H9 (cell line): ENCODE results near the gene BNIP5. TPM values are rescaled to one million over a fixed set of nuclear protein-coding genes. Genes with fewer than 3 reads are reported as not detected.

Source experiments
- DNase-seq: peaks from one replicate; pipeline ENCODE4 v3.0.0-alpha.2; 2017
- H2AFZ ChIP-seq: one replicate; pipeline ENCODE4 v1.6.1; 2013; ENCODE audit warnings: mild to moderate bottlenecking, low read length, control low read depth, moderate library complexity
- H2AK5ac ChIP-seq: 2 replicates; pipeline ENCODE4 v1.6.1; 2013; ENCODE audit warnings: low read length, control low read depth, mixed read lengths; ENCODE audit not compliant: insufficient read length
- H2BK120ac ChIP-seq: one replicate; pipeline ENCODE4 v1.6.1; 2013; ENCODE audit warnings: low read depth, mild to moderate bottlenecking, low read length, control low read depth, inconsistent platforms; ENCODE audit not compliant: poor library complexity, severe bottlenecking
- H2BK12ac ChIP-seq: 2 replicates; pipeline ENCODE4 v1.6.1; 2013; ENCODE audit warnings: low read length, control low read depth, mixed read lengths, low read depth; ENCODE audit not compliant: insufficient read length
- H2BK15ac ChIP-seq: 2 replicates; pipeline ENCODE4 v1.6.1; 2013; ENCODE audit warnings: low read depth, low read length, control low read depth
- H2BK20ac ChIP-seq: one replicate; pipeline ENCODE4 v1.6.1; 2013; ENCODE audit warnings: low read depth, mild to moderate bottlenecking, low read length, control low read depth, inconsistent platforms; ENCODE audit not compliant: poor library complexity, severe bottlenecking
- H2BK5ac ChIP-seq: 2 replicates; pipeline ENCODE4 v1.6.1; 2013; ENCODE audit warnings: low read length, control low read depth, mixed read lengths; ENCODE audit not compliant: insufficient read length
- H3K14ac ChIP-seq: 2 replicates; pipeline ENCODE4 v1.6.1; 2013; ENCODE audit warnings: low read length, control low read depth; ENCODE audit not compliant: insufficient read depth
- H3K18ac ChIP-seq: 2 replicates; pipeline ENCODE4 v1.6.1; 2013; ENCODE audit warnings: low read depth, mild to moderate bottlenecking, mixed read lengths, low read length, control low read depth; ENCODE audit not compliant: insufficient read length
- H3K23ac ChIP-seq: 2 replicates; pipeline ENCODE4 v1.6.1; 2013; ENCODE audit warnings: low read length, control low read depth, mixed read lengths, low read depth; ENCODE audit not compliant: insufficient read length
- H3K23me2 ChIP-seq: 2 replicates; pipeline ENCODE4 v1.6.1; 2013; ENCODE audit warnings: low read depth, mild to moderate bottlenecking, mixed read lengths, low read length, control low read depth; ENCODE audit not compliant: insufficient read length, poor library complexity, severe bottlenecking
- H3K27ac ChIP-seq: 2 replicates; pipeline ENCODE4 v1.5.1; 2013; ENCODE audit warnings: low read length, control low read depth, mixed read lengths, low read depth; ENCODE audit not compliant: insufficient read length
- H3K27me3 ChIP-seq: 2 replicates; pipeline ENCODE4 v1.6.1; 2013; ENCODE audit warnings: low read length, control low read depth, inconsistent platforms; ENCODE audit not compliant: insufficient read depth
- H3K4ac ChIP-seq: 2 replicates; pipeline ENCODE4 v1.6.1; 2013; ENCODE audit warnings: low read depth, mild to moderate bottlenecking, control low read depth, inconsistent platforms, low read length, moderate library complexity
- H3K4me1 ChIP-seq: 2 replicates; pipeline ENCODE4 v1.6.1; 2013; ENCODE audit warnings: low read length, control low read depth, inconsistent platforms; ENCODE audit not compliant: insufficient read depth
- H3K4me2 ChIP-seq: 2 replicates; pipeline ENCODE4 v1.6.1; 2013; ENCODE audit warnings: low read length, control low read depth, mixed read lengths; ENCODE audit not compliant: insufficient read length, insufficient read depth
- H3K56ac ChIP-seq: 2 replicates; pipeline ENCODE4 v1.6.1; 2013; ENCODE audit warnings: low read depth, mild to moderate bottlenecking, mixed read lengths, low read length, control low read depth; ENCODE audit not compliant: insufficient read length
- H3K79me1 ChIP-seq: 2 replicates; pipeline ENCODE4 v1.6.1; 2013; ENCODE audit warnings: low read depth, mild to moderate bottlenecking, moderate library complexity, low read length, control low read depth, inconsistent platforms; ENCODE audit not compliant: insufficient read depth, poor library complexity, severe bottlenecking
- H3K79me2 ChIP-seq: 2 replicates; pipeline ENCODE4 v1.6.1; 2013; ENCODE audit warnings: low read length, control low read depth, inconsistent platforms; ENCODE audit not compliant: insufficient read depth
- H3K9ac ChIP-seq: 2 replicates; pipeline ENCODE4 v1.6.1; 2013; ENCODE audit warnings: low read length, control low read depth, mixed read lengths; ENCODE audit not compliant: insufficient read length; ENCODE audit errors: extremely low read depth
- H3K9me3 ChIP-seq: one replicate; pipeline ENCODE4 v1.6.1; 2013; ENCODE audit warnings: low read depth, low read length, inconsistent platforms; ENCODE audit not compliant: control insufficient read depth
- H3T11ph ChIP-seq: one replicate; pipeline ENCODE4 v1.6.1; 2013; ENCODE audit warnings: mild to moderate bottlenecking, low read length, control low read depth, inconsistent platforms
- H4K20me1 ChIP-seq: one replicate; pipeline ENCODE4 v1.6.1; 2013; ENCODE audit not compliant: control insufficient read depth, insufficient read length, insufficient read depth
- H4K5ac ChIP-seq: 2 replicates; pipeline ENCODE4 v1.6.1; 2013; ENCODE audit warnings: low read depth, mild to moderate bottlenecking, mixed read lengths, low read length, control low read depth; ENCODE audit not compliant: insufficient read length
- H4K8ac ChIP-seq: replicated peaks from 2 replicates; pipeline ENCODE4 v1.6.1; 2013; ENCODE audit warnings: low read length, control low read depth, mixed read lengths, low read depth; ENCODE audit not compliant: insufficient read length
- H4K91ac ChIP-seq: 2 replicates; pipeline ENCODE4 v1.6.1; 2013; ENCODE audit warnings: low read depth, mild to moderate bottlenecking, moderate library complexity, mixed read lengths, low read length, control low read depth; ENCODE audit not compliant: insufficient read length
- H3K27ac Mint-ChIP-seq, 3 experiments: 2 replicates in 2 of 3; 3 replicates in 1 of 3; pipeline ENCODE4 v1.8.0; 2020 to 2021; ENCODE audit warnings: mixed read lengths in 3 of 3, mild to moderate bottlenecking in 1 of 3, moderate library complexity in 1 of 3
- H3K27me3 Mint-ChIP-seq: 2 replicates; pipeline ENCODE4 v1.8.0; 2021; ENCODE audit warnings: low read depth, mild to moderate bottlenecking, moderate library complexity, mixed read lengths
- H3K36me3 Mint-ChIP-seq, 3 experiments: 2 replicates in 2 of 3; 3 replicates in 1 of 3; pipeline ENCODE4 v1.8.0; 2020 to 2021; ENCODE audit warnings: low read depth in 3 of 3, mixed read lengths in 3 of 3; ENCODE audit not compliant: insufficient read depth in 1 of 3
- H3K4me1 Mint-ChIP-seq, 2 experiments: 2 replicates each; pipeline ENCODE4 v1.8.0; 2020; ENCODE audit warnings: mixed read lengths in 2 of 2
- H3K4me3 Mint-ChIP-seq, 2 experiments: 2 replicates in 1 of 2; 3 replicates in 1 of 2; pipeline ENCODE4 v1.8.0; 2020 to 2021; ENCODE audit warnings: mild to moderate bottlenecking in 2 of 2, mixed read lengths in 2 of 2, moderate library complexity in 1 of 2
- H3K9me3 Mint-ChIP-seq, 2 experiments: 2 replicates in 1 of 2; 3 replicates in 1 of 2; pipeline ENCODE4 v1.8.0; 2020; ENCODE audit warnings: mild to moderate bottlenecking in 2 of 2, mixed read lengths in 2 of 2, moderate library complexity in 1 of 2
- CTCF ChIP-seq: fragments of 200-600 bp; sonication (generic); conservative IDR thresholded peaks from 3 replicates; pipeline ENCODE4 v1.8.0; 2021; ENCODE audit warnings: antibody characterized with exemption, mild to moderate bottlenecking
- WGBS: extraction: QIAGEN DNeasy Blood & Tissue Kit; methylation state at CpG from one replicate; pipeline ENCODE4 v1.1.7; 2013; ENCODE audit warnings: missing lambda C conversion rate, low lambda C conversion rate, mixed read lengths; ENCODE audit not compliant: insufficient read length; ENCODE audit errors: extremely low coverage; 5-methylcytosine and 5-hydroxymethylcytosine counted together
- total RNA-seq: library from RNA; stranded (reverse); gene quantifications from 2 replicates; pipeline ENCODE4 v1.2.1, GENCODE V29; 2021

Gene BNIP5
- total RNA-seq, 1 experiment from 2014 or later = not detected

DNA sequence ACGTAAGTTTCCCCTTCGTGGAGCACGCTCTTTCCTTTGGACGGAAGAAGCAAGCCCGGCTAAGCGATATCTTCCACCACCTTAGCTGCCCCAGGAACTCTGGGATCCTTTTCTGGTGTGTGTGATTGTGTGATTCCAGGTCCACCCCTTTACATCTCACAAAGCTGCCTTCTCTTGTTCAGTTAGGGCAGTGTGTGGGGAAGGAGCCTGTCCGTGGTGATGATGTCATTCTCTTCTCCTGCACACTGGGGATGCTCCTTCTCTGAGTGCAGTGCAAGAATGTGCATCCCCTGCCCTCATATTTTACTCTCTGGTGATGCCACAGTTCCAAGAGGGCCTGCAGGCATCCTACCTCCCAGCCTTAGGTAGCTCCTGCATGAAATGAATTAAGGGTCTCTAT is 30.3 kb downstream of the BNIP5 start:
- H4K91ac ChIP-seq = no peak overlapping the region
- H3K23ac ChIP-seq = no peak overlapping the region
- H3K56ac ChIP-seq = no peak overlapping the region
- H3K4ac ChIP-seq = no peak overlapping the region
- no peak overlapping the region for H3K27ac ChIP-seq
- Mint-ChIP-seq H3K4me1 (peaks cover 14% of the 10 kb centered on the region in 2 experiments), H3K27ac (no peak overlapping the region), H3K27me3 (peaks cover 5% of the 10 kb centered on the region), H3K4me3 (no peak overlapping the region), H3K36me3 (no peaks in the 10 kb centered on the region; a peak in 1 of 7 replicates), H3K9me3 (peaks cover 0 to 1% of the 10 kb centered on the region in 2 experiments; a peak in 1 of 5 replicates)
- H3K79me1 ChIP-seq = no peaks in the 10 kb centered on the region
- no peak overlapping the region for H2BK20ac ChIP-seq
- H3K4me1 ChIP-seq = no peaks in the 10 kb centered on the region
- H2BK120ac ChIP-seq = no peak overlapping the region
- no peak overlapping the region for H2BK12ac ChIP-seq
- no CpG with 5 or more reads among the region's 7 CpGs for WGBS
- no peak overlapping the region for H4K8ac ChIP-seq
- peaks cover 4% of the 10 kb centered on the region for H3K23me2 ChIP-seq
- no peak overlapping the region for H4K5ac ChIP-seq
- H2BK15ac ChIP-seq = no peak overlapping the region
- no peaks in the 10 kb centered on the region for H3K79me2 ChIP-seq
- H2AK5ac ChIP-seq = no peak overlapping the region
- H2AFZ ChIP-seq = no peak overlapping the region
- no peak for DNase-seq
- H3K9me3 ChIP-seq = no peaks in the 10 kb centered on the region
- no peak overlapping the region for H3K9ac ChIP-seq
- no peaks in the 10 kb centered on the region for H3K27me3 ChIP-seq
- H3K18ac ChIP-seq = no peak overlapping the region
- H3T11ph ChIP-seq = no peak overlapping the region
- H3K14ac ChIP-seq = no peak overlapping the region
- H4K20me1 ChIP-seq = no peaks in the 10 kb centered on the region
- H3K4me2 ChIP-seq = no peak overlapping the region
- no peak overlapping the region for H2BK5ac ChIP-seq
- TF ChIP-seq CTCF = no peak
